T-helper 2 cell treated with Interferon-gamma antibody and Interleukin-4, amounts not matched to agents 100 ng/mL and 5 ng/mL, for 36 hours (primary cell): ENCODE measurements around the gene IL16. TPM values are rescaled to one million over a fixed set of nuclear protein-coding genes. Genes with fewer than 3 reads are reported as not detected.

Source experiments
- intact Hi-C: fragments of 100-400 bp; cut with micrococcal nuclease; formaldehyde crosslinking; loops from one replicate; pipeline ENCODE4 v1.15.1; 2023
- total RNA-seq: library from RNA; stranded (reverse); gene quantifications from 2 replicates; pipeline ENCODE4 v1.2.3, GENCODE V29; 2022

The IL16 gene
- 199 and 201 TPM in 2 replicates for total RNA-seq

GRCh38 chr15:81196576-81197254, at the start of gene IL16:
TSS of gene IL16 (plus strand) at chr15:81196879. CDS start at chr15:81225400, 28,521 bp downstream.
- intact Hi-C loops, result no loop called here

GRCh38 chr15:81151389-81151788, 45.3 kb upstream of the IL16 start:
- intact Hi-C loops, result no loop called here

- intact Hi-C loops, result no loop called here
Measured at GRCh38 chr15:81152339-81152738, 44.3 kb upstream of the IL16 start.

- intact Hi-C loops, result no loop called here
Measured at GRCh38 chr15:81152799-81153198, 43.9 kb upstream of the IL16 start.

- intact Hi-C loops, result loop anchor here (1.0 to 5.0 kb wide), 2 partner anchors 111 to 247 kb away; no protein-coding TSS in a partner anchor
Measured at GRCh38 chr15:81155375-81156218, 41.1 kb upstream of the IL16 start.

GRCh38 chr15:81156324-81156723, 40.4 kb upstream of the IL16 start:
- intact Hi-C loops, result loop anchor here (5.0 kb wide), 1 partner anchor 246 kb away; no protein-coding TSS in a partner anchor

- intact Hi-C loops, result loop anchor here (5.0 kb wide), 1 partner anchor 245 kb away; no protein-coding TSS in a partner anchor
Measured at GRCh38 chr15:81157195-81157938, 39.3 kb upstream of the IL16 start.

GRCh38 chr15:81157939-81158223, 38.8 kb upstream of the IL16 start:
- intact Hi-C loops, result loop anchor here (5.0 kb wide), 1 partner anchor 244 kb away; no protein-coding TSS in a partner anchor

- intact Hi-C loops, result loop anchor here (5.0 kb wide), 1 partner anchor 244 kb away; no protein-coding TSS in a partner anchor
Measured at GRCh38 chr15:81158561-81158960, 38.1 kb upstream of the IL16 start.

GRCh38 chr15:81160312-81161159, 36.1 kb upstream of the IL16 start:
- intact Hi-C loops, result no loop called here

GRCh38 chr15:81161160-81161673, 35.5 kb upstream of the IL16 start:
- intact Hi-C loops, result no loop called here

- intact Hi-C loops, result no loop called here
Measured at GRCh38 chr15:81161851-81162250, 34.8 kb upstream of the IL16 start.

- intact Hi-C loops, result no loop called here
Measured at GRCh38 chr15:81163961-81164800, 32.5 kb upstream of the IL16 start.

GRCh38 chr15:81165535-81165934, 31.1 kb upstream of the IL16 start:
- intact Hi-C loops, result no loop called here

- intact Hi-C loops, result no loop called here
Measured at GRCh38 chr15:81166636-81167305, 29.9 kb upstream of the IL16 start.

- intact Hi-C loops, result no loop called here
Measured at GRCh38 chr15:81168131-81168526, 28.6 kb upstream of the IL16 start.

GRCh38 chr15:81168644-81169043, 28.0 kb upstream of the IL16 start:
- intact Hi-C loops, result no loop called here

- intact Hi-C loops, result no loop called here
Measured at GRCh38 chr15:81170511-81170910, 26.2 kb upstream of the IL16 start.

GRCh38 chr15:81171286-81171685, 25.4 kb upstream of the IL16 start:
- intact Hi-C loops, result no loop called here
